GM23248 (cell line): ENCODE data around the gene L2HGDH.

Source experiments
- EZH2 ChIP-seq: fragments of 200-600 bp; sonication (generic); IDR thresholded peaks from 2 replicates; pipeline ENCODE4 v1.6.1; 2018; ENCODE audit warnings: antibody characterized with exemption, mild to moderate bottlenecking; ENCODE audit not compliant: insufficient read depth, poor library complexity, severe bottlenecking
- EZH2phosphoT487 ChIP-seq: fragments of 200-600 bp; sonication (generic); IDR thresholded peaks from 2 replicates; pipeline ENCODE4 v1.6.1; 2018; ENCODE audit warnings: antibody characterized with exemption, moderate library complexity, mild to moderate bottlenecking, low read depth; ENCODE audit not compliant: insufficient read depth

DNA sequence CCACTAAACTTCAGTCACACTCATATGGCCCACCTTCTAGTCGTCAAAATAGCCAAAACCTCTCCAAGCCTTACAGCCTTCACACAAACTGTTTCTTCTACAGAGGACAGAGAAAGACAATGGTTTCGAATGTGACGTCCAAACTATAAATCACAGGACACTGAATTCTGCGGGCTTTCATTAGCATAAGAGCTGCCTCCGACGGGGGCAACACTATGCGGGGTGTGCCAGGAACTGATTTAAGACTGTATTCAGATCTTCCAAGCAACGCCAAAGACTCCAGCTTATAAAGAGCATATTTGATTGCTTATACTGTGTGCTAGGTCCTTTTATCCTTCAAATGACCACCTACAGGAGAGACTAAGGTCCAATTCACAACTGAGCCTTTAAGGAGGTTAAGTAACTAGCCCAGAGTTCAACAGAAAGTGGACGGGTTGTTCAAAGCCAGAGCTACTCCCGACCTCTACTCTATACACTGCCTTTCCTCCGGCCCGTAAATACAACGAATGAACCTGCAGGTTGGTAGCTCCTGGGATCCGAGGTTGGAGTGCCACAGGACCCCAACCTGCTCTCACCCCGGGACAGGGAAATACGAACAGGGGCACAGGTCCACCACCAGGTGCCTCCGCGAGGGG, 575 bp downstream of the L2HGDH start:
- TF ChIP-seq EZH2phosphoT487 (no peak), EZH2 (no peak)
